Measurements from ENCODE around the gene MYCBPAP. TPM values are rescaled to one million over a fixed set of nuclear protein-coding genes. Genes with fewer than 3 reads are reported as not detected.

MYCBPAP gene
- total RNA-seq, 2 donors from 2014 or later: 8.9 to 24.3 TPM

- Mint-ChIP-seq H3K4me1 (ENCODE audit: low read depth) (no peaks in the 10 kb centered on the region), H3K27me3 (ENCODE audit: low read depth) (no peaks in the 10 kb centered on the region), H3K4me3 (no peak overlapping the region), H3K36me3 (ENCODE audit: insufficient read depth in 2 of 2) (no peaks in the 10 kb centered on the region), H3K9me3 (no peaks in the 10 kb centered on the region), H3K27ac (no peak overlapping the region)
- DNase-seq: no peak
- no peak for ATAC-seq (replicated peaks in 1 of 2)
Observed at GRCh38 chr17:50578173-50578572, 69.9 kb downstream of the MYCBPAP start.

DNA sequence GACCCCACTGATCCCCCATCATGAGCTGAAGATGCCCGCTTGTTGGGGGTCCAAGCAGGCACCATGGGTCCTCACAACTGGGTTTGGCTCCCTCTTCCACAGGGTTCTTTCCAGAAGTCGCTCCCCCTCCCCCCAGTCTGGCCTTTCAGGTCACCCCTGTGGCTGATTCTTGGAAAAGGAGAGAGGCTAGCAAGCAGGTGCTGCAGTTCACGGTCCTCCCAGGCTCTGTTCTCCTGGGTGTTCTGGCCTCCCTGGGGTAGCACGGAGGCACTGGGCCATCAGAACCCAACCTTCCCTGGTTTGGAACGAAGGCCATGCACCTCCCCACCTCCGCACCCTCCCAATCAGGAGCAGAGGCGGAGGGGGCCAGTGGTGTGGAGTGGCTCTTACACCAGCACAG is 71.2 kb downstream of the MYCBPAP start:
- no peaks in the 10 kb centered on the region for H3K9me3 Mint-ChIP-seq
- DNase-seq (no peak), ATAC-seq (replicated peaks in 1 of 2) (no peak)
- H3K27me3 Mint-ChIP-seq (ENCODE audit: low read depth): peaks cover 6% of the 10 kb centered on the region
- no peak overlapping the region for H3K27ac Mint-ChIP-seq
- H3K4me3 Mint-ChIP-seq: no peak overlapping the region
- H3K36me3 Mint-ChIP-seq (ENCODE audit: insufficient read depth in 2 of 2): no peaks in the 10 kb centered on the region
- H3K4me1 Mint-ChIP-seq (ENCODE audit: low read depth): no peaks in the 10 kb centered on the region

DNA sequence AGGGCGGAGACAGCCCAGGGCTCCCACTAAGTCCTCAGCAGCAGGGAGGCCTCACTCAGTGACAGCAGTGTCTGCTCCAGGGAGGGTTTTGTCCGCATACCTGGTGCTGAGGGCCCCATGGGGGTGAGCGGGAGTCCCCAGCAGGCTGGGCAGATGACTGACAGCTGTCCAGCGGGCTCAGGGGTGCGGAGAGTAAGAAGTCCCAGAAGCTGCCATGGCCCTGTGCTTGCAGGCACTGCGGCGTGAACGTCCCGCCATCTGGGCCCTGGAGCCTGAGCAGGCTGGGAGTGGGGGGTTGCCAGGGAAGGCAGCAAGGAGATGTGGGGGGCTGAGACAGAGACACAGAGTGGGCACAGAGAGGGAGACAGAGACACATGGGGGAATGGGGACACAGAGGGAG is 72.4 kb downstream of the MYCBPAP start:
- DNase-seq (no peak), ATAC-seq (replicated peaks in 1 of 2) (no peak)
- H3K4me1 Mint-ChIP-seq (ENCODE audit: low read depth): no peaks in the 10 kb centered on the region
- no peak overlapping the region for H3K27ac Mint-ChIP-seq
- H3K36me3 Mint-ChIP-seq (ENCODE audit: insufficient read depth in 2 of 2): no peaks in the 10 kb centered on the region
- no peaks in the 10 kb centered on the region for H3K9me3 Mint-ChIP-seq
- no peak overlapping the region for H3K4me3 Mint-ChIP-seq
- H3K27me3 Mint-ChIP-seq (ENCODE audit: low read depth): peaks cover 6% of the 10 kb centered on the region

Other genes starting within 250 kb of the MYCBPAP start
- gene TMEM92, start 234.0 kb upstream of the MYCBPAP start, total RNA-seq: under 1 TPM in 1 of 2 donors, not detected in 1; 0.51 TPM
- 10 to 100 TPM; 24.2 to 43.8 TPM for gene XYLT2, start 162.3 kb upstream of the MYCBPAP start, total RNA-seq
- 10 to 100 TPM; 44.6 to 45.9 TPM for gene MRPL27, start 135.3 kb upstream of the MYCBPAP start, total RNA-seq
- 10 to 100 TPM; 42.9 to 43.1 TPM for gene EME1, start 135.2 kb upstream of the MYCBPAP start, total RNA-seq
- 10 to 100 TPM; 57.6 to 63.6 TPM for gene LRRC59, start 110.9 kb upstream of the MYCBPAP start, total RNA-seq
- 10 to 100 TPM; 30.2 to 43.0 TPM for gene ACSF2, start 82.2 kb upstream of the MYCBPAP start, total RNA-seq
- gene CHAD, start 39.6 kb upstream of the MYCBPAP start, total RNA-seq: not detected
- 10 to 100 TPM; 29.2 to 34.0 TPM for gene RSAD1, start 29.6 kb upstream of the MYCBPAP start, total RNA-seq
- gene EPN3, start 24.3 kb downstream of the MYCBPAP start, total RNA-seq: not detected
- 10 to 100 TPM; 25.0 to 51.3 TPM for gene SPATA20, start 38.7 kb downstream of the MYCBPAP start, total RNA-seq
- under 1 TPM; 0.07 to 0.14 TPM for gene CACNA1G, start 52.3 kb downstream of the MYCBPAP start, total RNA-seq
- gene ABCC3, start 126.4 kb downstream of the MYCBPAP start, total RNA-seq: not detected
- gene ANKRD40, start 199.5 kb downstream of the MYCBPAP start, total RNA-seq: 10 to 100 TPM; 36.4 to 37.8 TPM
- gene LUC7L3, start 211.2 kb downstream of the MYCBPAP start, total RNA-seq: 100 to 1,000 TPM; 148 to 190 TPM

Measured in activated T-cell treated with anti-CD3 and anti-CD28 coated beads, Interleukin-2, amount 50 U/mL, for 72 hours (primary cell).